Peyer's patch (tissue), 4 donors: ENCODE data around the gene AZU1. TPM values are rescaled to one million over a fixed set of nuclear protein-coding genes. Genes with fewer than 3 reads are reported as not detected.

ENCODE experiments used
- DNase-seq, 3 donors: peaks; one replicate each; pipeline ENCODE4 v3.0.0-alpha.2; 2017 to 2019
- H3K27ac ChIP-seq, 4 donors: fragments of 200-600 bp; sonication (generic); one replicate each; pipeline ENCODE4 v1.5.1; 2016 to 2019
- H3K27me3 ChIP-seq, 2 donors: fragments of 200-600 bp; sonication (generic); one replicate each; pipeline ENCODE4 v1.5.1; 2019
- H3K36me3 ChIP-seq, 3 donors: fragments of 200-600 bp; sonication (generic); one replicate each; pipeline ENCODE4 v1.5.1; 2016 to 2019
- H3K4me1 ChIP-seq, 4 donors: fragments of 200-600 bp; sonication (generic); one replicate each; pipeline ENCODE4 v1.5.1; 2016 to 2019
- H3K4me3 ChIP-seq, 4 donors: fragments of 200-600 bp; sonication (generic); 1 replicate in 3 of 4; 2 replicates in 1 of 4; pipeline ENCODE4 v1.5.1; 2016 to 2019; ENCODE audit warnings: mild to moderate bottlenecking in 1 of 4
- H3K9me3 ChIP-seq, 4 donors: fragments of 200-600 bp; sonication (generic); one replicate each; pipeline ENCODE4 v1.5.1; 2016 to 2019; ENCODE audit warnings: mild to moderate bottlenecking in 1 of 4
- POLR2A ChIP-seq, 2 donors: fragments of 450-650 bp; IDR thresholded peaks; one replicate each; pipeline ENCODE4 v1.5.1; 2017; ENCODE audit warnings: antibody characterized with exemption in 2 of 2, mild to moderate bottlenecking in 2 of 2, moderate library complexity in 2 of 2
- total RNA-seq, 4 donors: library from RNA; depleted of rRNA; stranded (reverse); fragments of >200 nt; gene quantifications; one replicate each; pipeline ENCODE4 v1.1.0, GENCODE V29; 2016
- TF ChIP-seq, protein P1 (sequence below), 6 experiments: fragments of 450-650 bp in 4 of 6; fragments of 200-600 bp in 2 of 6; sonication (generic) in 1 of 6; IDR thresholded peaks; one replicate each; pipeline ENCODE4 v1.5.1; 2017 to 2019; ENCODE audit warnings: antibody characterized with exemption in 6 of 6, mild to moderate bottlenecking in 3 of 6, moderate library complexity in 1 of 6

AZU1 gene
- total RNA-seq, 4 donors from 2014 or later, result not detected

DNA sequence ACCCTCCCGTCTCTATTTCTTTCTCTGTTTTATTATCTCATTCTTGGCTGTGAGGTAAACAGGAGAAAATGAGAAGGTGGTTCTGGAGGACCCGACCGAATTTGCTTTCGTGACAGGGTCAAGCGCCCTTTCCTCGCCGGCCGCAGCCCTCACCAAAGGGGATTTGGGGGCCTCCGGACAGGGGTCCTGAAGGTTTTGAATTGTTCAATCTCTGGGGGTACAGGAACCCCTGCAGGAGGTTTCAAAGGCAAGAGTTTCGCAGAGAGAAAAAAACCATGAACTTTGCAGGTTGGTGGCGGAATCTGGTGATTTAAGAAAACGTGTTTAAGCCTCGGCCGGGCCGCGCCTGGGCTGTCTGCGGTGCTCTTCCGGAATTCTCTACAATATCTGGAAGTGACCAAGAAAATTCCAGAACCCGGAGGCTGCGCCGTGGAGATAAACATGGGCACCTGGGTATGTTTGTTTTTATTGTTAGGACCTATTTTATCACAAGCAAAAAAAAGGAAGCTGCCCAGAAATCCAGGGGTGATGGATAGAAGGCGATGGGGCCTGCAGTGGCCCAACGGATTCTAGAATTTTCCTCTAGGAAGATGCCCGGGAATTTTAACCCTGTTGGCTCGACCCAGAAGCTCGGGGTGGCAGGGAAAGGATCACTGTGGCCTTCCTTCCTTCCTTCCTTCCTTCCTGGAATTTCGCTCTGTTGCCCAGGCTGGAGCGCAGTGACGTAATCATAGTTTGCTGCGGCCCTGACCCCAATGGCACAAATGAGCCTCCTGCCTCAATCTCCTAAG, 44.6 kb upstream of the AZU1 start:
- H3K27me3 ChIP-seq, result no peaks in the 10 kb centered on the region
- H3K36me3 ChIP-seq, result no peaks in the 10 kb centered on the region
- H3K27ac ChIP-seq, result peak overlapping the region in 1 of 4 donors; percentile 23
- H3K9me3 ChIP-seq, result no peaks in the 10 kb centered on the region
- TF ChIP-seq, protein P1, sequence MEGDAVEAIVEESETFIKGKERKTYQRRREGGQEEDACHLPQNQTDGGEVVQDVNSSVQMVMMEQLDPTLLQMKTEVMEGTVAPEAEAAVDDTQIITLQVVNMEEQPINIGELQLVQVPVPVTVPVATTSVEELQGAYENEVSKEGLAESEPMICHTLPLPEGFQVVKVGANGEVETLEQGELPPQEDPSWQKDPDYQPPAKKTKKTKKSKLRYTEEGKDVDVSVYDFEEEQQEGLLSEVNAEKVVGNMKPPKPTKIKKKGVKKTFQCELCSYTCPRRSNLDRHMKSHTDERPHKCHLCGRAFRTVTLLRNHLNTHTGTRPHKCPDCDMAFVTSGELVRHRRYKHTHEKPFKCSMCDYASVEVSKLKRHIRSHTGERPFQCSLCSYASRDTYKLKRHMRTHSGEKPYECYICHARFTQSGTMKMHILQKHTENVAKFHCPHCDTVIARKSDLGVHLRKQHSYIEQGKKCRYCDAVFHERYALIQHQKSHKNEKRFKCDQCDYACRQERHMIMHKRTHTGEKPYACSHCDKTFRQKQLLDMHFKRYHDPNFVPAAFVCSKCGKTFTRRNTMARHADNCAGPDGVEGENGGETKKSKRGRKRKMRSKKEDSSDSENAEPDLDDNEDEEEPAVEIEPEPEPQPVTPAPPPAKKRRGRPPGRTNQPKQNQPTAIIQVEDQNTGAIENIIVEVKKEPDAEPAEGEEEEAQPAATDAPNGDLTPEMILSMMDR (IDR thresholded peaks at IDR 0.05), result no peak
- no peak for TF ChIP-seq POLR2A (IDR thresholded peaks at IDR 0.05)
- H3K4me3 ChIP-seq, result peak overlapping the region in 1 of 4 donors; percentile 5
- DNase-seq, result no peak
- peaks cover 0 to 12% (median 0%) of the 10 kb centered on the region in 4 donors for H3K4me1 ChIP-seq

GRCh38 chr19:784541-784940, 43.1 kb upstream of the AZU1 start:
- no peak overlapping the region for H3K27ac ChIP-seq
- no peaks in the 10 kb centered on the region for H3K36me3 ChIP-seq
- no peaks in the 10 kb centered on the region for H3K27me3 ChIP-seq
- no peak overlapping the region for H3K4me3 ChIP-seq
- TF ChIP-seq POLR2A (IDR thresholded peaks at IDR 0.05), result no peak
- TF ChIP-seq, protein P1 (IDR thresholded peaks at IDR 0.05), result no peak
- H3K4me1 ChIP-seq, result peaks cover 0 to 12% (median 0%) of the 10 kb centered on the region in 4 donors
- no peaks in the 10 kb centered on the region for H3K9me3 ChIP-seq
- DNase-seq, result no peak

DNA sequence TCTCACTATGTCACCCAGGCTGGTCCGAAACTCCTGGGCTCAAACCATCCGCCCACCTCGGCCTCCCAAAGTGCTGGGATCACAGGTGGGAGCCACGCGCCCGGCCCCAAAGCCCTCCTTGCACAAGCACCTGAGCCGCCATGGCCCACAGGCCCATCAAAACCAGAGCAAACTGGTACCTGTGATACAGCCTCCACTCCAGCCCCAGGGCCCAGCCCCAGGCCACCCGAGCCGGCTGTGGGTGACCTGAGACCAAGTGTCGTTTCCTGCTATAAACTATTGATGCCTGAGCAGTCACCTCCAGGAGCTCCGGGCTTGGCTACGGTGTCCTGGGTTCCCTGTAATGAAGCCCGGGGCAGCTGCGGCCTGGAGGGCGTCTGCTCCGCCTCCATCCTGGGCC, 40.1 kb upstream of the AZU1 start:
- no peak overlapping the region for H3K4me3 ChIP-seq
- H3K9me3 ChIP-seq, result no peaks in the 10 kb centered on the region
- H3K36me3 ChIP-seq, result no peaks in the 10 kb centered on the region
- peak in 1 of 3 donors; percentile 34 for DNase-seq
- H3K27ac ChIP-seq, result no peak overlapping the region
- no peaks in the 10 kb centered on the region for H3K27me3 ChIP-seq
- peaks cover 0 to 15% (median 0%) of the 10 kb centered on the region in 4 donors for H3K4me1 ChIP-seq
- no peak for TF ChIP-seq POLR2A (IDR thresholded peaks at IDR 0.05)
- TF ChIP-seq, protein P1 (IDR thresholded peaks at IDR 0.05), result no peak

DNA sequence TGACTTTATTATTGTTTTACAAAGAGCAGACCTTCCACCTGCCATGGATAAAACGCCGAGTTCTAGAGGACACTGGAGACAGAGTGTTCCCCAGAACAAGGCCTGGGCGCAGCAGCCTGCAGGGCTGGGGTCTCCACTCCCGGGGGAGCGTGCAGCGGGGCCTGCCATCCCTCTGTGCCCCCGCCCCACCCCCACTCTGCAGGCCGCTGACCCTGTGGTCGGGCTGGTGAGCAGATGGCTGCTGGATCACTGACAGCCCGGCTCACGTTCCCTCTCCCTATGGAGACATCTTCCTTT, 39.0 kb upstream of the AZU1 start:
- Histone ChIP-seq H3K4me1 (peaks cover 0 to 10% (median 0%) of the 10 kb centered on the region in 4 donors), H3K36me3 (no peaks in the 10 kb centered on the region), H3K27me3 (no peaks in the 10 kb centered on the region), H3K27ac (peak overlapping the region in 2 of 4 donors; percentile 59 to 65), H3K4me3 (no peak overlapping the region), H3K9me3 (no peaks in the 10 kb centered on the region)
- TF ChIP-seq, protein P1 (IDR thresholded peaks at IDR 0.05), result no peak
- no peak for TF ChIP-seq POLR2A (IDR thresholded peaks at IDR 0.05)
- DNase-seq, result no peak

GRCh38 chr19:788983-789700, 38.5 kb upstream of the AZU1 start:
- H3K27ac ChIP-seq, result peak overlapping the region in 2 of 4 donors; percentile 59 to 65
- peaks cover 0 to 10% (median 0%) of the 10 kb centered on the region in 4 donors for H3K4me1 ChIP-seq
- TF ChIP-seq, protein P1 (IDR thresholded peaks at IDR 0.05), result no peak
- no peak for TF ChIP-seq POLR2A (IDR thresholded peaks at IDR 0.05)
- H3K9me3 ChIP-seq, result no peaks in the 10 kb centered on the region
- no peaks in the 10 kb centered on the region for H3K27me3 ChIP-seq
- H3K4me3 ChIP-seq, result no peak overlapping the region
- DNase-seq, result no peak
- no peaks in the 10 kb centered on the region for H3K36me3 ChIP-seq
